Stimulated activated CD4-positive, alpha-beta T cell treated with anti-CD3 and anti-CD28 coated beads, TNF-alpha, amount 100 ng/mL, for 4 hours (primary cell): ENCODE measurements around the gene SDSL.

Source experiments
- DNase-seq, 3 experiments: peaks; one replicate each; pipeline ENCODE4 v3.0.0-alpha.2; 2020; ENCODE audit warnings: low read depth in 3 of 3

SDSL gene

DNA sequence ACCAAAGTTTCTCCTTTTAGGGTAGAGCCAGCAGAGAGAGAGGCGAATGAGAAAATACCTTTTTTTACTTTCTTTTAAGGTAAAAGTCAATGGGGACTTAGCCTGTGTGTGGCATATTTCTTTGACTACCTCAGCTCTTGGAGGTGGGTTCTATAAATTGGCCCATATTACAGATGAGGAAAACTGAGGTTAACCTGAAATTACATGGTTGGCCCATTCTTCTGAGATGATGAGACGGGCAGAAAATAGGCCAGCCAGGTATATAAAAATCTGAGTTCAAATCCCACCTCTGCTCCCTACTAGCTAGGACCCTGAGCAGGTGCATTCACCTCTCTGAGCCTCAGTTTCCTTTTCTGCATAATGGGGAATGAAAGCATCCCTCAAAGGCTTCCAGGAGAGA lies 27.1 kb downstream of the SDSL start:
- no peak for DNase-seq

DNA sequence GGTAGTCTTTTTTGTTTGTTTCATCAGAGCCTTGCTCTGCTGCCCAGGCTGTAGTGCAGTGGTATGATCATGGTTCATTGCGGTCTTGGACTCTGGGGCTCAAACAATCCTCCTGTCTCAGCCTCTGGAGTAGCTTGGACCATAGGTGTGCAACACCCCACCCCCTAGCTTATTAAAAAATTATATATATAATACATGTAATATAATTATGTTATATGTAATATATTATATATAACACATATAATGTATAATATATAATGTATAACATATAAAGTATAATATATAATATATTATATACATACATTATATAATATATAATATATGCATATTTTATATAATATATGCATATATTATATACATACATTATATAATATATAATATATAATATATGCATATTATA lies 27.7 kb downstream of the SDSL start:
- DNase-seq: no peak

DNA sequence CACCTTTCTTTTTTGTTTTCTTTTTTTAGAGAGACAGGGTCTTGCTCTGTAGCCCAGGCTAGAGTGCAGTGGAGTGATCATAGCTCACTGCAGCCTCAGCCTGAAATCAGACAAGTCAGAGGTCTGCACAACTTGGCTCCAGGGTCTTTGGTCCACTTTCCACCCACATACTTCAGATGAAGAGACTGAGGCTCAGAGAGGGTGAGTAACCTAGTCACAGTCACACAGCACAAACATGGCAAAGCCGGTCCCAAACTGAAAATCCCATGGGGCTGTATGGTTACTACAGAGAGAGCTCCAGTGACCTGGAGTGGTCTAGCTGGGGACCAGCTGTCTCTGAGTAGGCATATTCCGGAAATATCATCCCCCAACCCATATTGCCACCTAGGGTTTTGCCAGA lies 30.3 kb downstream of the SDSL start:
- DNase-seq: no peak

DNA sequence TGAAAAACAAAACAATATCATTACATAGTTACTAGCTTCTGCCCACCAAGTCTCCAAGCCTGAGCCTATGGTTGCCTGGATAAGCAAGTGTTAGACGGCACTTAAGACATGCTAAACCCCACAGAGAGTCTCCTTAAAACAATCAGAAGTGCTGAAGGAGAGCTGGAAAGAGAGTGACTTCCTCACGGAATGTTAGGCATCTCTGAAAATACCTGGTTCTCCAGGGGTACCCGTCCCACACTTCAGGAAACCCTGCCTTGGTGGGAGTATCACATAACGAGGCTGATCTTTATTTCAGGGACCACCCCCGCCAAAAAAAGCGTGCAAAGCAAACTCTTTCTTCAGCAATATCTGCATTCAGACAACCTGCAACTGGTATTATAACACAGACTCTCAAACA lies 31.1 kb downstream of the SDSL start:
- DNase-seq: no peak

DNA sequence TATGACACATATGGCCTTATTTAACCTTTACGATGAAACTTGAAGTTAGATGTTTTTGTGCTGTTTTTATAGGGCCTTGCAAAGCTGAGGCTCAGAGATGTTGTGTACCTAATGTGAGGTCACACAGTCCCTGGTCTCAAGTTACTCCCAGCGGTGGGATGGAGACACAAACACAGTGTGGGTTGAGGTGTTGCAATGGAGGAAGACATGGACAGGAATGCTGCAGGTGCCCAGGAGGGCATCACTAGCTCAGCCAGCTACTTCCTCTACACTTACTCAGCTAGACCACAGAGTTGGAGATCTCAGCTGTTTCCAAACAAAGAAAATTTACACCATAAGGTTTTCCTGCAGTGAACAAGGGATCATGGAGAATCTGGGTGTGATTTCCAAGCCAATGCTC lies 34.0 kb downstream of the SDSL start:
- no peak for DNase-seq

DNA sequence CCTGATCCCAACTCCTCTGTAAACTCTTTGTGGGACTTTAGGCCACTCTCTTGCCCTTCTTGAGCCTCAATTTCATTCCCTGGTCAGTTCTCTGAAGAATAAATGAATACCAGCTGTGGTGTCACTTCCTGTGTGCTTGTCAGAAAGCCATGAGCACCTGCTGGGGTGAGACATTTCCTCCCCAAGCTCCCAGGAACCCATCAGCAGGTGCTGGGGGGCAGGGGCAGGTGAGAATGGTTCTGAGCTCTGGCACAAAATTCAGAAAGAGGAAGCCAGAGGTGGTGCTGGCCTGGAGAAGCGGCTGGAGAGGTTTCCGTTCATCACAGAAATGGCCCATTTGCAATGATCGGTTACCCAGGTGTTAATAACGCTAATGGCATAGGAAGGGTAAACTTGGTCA lies 34.6 kb downstream of the SDSL start:
- no peak for DNase-seq

DNA sequence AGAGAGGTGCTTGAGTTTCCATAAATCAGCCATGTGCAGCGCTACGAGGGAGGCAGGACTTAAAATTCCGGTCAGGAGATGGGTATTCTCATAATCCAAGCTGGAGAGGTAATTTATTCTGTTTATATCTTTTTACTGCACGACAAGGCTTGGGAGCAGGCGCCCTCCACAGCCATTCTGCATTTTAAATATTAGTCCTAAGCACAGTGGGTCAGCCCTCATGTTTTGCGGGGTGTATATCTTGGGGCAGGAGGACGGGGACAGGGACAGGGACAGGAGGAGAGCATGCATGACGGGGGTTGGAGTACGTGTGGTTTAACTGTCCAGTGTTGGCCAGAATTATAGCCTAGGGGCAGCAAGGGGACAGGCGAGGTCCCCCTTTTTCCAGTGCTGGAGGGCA lies 35.0 kb downstream of the SDSL start:
- no peak for DNase-seq

DNA sequence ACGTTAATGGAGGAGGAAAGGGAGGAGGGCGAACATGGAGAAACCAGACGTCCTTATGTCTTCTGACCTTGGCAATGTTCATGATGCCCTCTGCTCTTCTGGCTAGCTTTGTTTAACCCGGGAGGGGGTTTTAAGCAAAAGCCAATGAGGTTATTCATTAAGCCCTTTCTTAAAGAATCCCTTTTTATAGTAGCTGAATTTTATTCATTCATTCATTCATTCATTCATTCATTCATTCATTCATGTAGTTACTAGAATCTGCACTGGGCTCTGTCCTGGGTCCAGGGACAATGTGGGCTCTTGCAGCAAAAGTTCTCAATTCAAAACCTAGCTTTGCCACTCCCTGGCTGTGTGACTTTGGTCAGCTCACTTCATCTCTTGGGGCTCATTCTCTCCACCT lies 35.5 kb downstream of the SDSL start:
- no peak for DNase-seq

DNA sequence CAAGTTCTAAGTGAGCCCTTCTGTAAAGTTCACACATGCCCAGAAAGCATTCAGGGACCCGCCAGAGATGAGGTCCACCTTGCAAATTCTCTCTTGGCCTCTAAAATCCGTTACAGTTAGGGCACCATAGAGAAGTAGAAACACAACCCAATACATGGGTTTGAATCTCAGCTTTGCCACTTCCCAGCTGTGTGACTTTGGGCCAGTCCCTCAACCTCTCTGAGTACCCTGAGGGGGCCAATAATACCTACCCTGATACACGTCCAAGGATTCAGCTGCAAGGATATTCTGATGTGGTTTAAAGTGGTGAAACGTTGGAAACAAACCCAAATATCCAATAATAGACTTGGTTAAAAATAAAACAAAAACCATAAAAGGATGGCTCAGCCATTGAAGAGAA lies 37.8 kb downstream of the SDSL start:
- no peak for DNase-seq

DNA sequence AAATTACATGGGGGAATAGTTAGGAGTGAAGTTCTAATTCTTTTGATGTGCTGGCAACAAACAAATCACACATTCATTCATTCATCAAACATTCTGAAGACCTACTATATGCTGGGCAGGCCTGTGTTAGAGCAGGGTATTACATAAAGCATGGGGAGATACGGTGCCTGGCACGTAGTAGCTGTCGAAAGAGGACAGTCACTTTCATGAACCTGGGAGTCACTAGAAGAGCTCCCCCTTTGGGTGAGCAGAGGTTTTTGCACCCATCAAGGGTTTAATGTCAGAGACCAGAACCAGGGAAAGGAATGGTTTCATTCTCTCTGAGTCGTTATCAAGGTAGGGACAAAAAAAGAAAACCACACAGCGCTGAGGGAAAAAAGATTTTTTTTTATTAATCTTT lies 39.5 kb downstream of the SDSL start:
- DNase-seq: no peak

DNA sequence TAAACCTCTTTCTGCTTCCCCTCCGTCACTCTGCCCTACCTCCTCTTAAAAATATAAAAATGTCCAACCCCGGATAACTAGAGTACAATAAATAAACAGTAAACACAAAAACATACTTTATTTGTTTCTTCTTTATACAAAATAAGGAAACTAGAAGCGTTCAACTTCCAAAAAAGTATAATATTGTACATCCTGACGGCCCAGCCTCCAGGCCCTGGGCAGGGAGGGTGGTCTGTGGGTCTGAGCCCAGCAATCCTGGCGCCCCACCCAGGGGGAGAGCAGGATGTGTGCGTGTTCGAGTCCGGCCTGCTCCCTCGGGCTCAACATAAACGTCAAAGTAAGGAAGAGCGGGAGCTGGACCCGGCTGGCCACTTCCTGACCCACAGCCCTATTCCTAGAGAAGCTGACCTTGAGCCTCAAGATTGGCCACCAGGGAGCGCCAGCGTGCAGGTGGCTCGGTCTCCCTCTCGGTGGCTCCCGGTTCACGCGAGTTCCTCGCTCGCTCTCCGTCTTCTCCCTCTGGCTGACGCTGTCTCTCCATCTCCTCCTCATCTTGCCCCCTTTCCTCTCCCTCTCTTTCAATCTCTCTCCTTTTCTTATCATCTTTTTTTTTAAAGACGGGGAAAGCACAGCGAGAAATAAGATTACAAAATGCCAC lies 40.1 kb downstream of the SDSL start:
- DNase-seq: peak; percentile 37 to 54 (median 48)

DNA sequence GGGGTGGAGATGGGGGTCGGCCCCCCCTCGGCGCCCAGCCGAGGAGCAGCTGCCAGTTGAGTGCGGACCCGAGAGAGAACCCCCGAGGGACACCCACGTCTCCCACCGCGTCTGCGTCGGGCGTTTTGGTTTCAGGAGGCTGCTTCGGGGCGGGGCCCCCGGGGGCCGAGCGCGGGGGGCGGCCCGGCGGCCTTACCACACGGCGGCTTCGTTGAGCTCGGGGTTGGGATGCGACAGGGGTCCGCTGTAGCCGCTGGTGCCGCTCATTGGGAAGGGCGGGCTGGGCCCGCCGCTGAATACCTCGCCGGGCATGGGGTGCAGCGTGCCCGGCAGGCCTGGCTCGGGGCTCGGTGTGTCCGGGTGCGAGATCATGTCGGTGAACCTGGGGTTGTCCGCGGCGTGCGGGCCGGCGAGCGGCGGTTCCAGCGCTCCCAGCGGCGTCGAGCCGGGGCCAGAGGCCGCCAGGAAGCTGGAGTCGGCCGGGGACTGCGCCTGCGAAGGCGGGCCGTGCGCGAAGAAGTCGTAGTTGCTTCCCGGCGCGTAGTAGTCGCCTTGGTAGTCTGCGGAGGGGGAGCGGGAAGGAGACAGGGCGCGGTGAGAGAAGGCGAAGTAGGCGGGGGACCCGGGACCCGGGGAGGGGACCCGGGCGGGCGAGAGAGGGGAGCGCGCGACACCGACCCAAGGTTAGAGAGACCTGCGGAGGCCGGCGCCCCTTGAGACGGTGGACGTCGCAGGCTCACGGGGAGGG lies 41.0 kb downstream of the SDSL start:
- no peak for DNase-seq

DNA sequence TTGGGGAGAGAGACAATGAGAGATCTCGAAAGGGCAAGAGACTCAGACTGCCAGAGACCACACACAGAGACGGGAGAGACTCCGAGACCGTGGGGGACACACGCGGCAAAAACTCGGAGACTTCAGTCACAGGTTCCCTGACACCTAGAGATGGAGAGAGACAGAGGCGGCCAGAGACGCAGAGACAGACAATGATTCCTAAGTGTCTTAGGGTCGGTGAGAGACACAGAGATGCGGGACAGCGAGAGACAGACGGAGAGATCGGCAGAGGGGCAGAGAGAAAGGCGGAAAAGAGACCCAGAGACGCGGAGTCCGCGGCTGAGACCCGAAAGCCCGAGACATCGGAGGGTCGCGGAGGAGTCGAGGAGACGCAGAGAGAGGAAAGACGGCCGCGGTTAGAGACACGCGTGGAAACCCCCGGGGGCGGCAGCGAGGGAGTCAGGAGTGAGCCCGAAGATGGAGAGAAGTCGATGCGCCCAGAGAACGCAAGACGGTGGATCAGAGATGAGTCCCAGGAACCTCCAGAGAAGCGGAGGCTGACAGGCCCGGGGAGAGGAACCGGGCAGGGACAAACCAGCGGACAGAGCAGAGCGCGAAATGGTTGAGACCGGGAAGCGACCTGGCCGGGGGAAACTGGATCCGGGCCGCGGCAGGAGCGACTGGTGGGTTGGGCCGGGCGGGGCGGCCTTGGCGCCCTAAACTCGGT lies 41.7 kb downstream of the SDSL start:
- DNase-seq: no peak

DNA sequence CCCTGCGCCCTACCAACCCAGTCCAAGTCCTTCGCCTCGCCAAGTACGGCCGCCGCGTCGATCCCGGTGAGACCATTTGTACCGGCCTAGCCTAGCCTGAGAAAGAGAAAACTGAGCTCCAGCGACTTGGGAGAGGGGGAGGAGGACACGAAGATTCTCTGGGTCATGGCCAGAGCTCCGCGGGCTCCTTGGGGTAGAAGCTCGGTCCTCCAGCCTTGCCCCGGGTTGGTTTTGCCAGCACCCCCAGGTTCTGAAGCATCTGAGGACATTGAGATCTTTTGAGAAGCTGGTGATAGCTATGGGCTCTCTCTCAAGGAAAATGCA lies 42.2 kb downstream of the SDSL start:
- no peak for DNase-seq

DNA sequence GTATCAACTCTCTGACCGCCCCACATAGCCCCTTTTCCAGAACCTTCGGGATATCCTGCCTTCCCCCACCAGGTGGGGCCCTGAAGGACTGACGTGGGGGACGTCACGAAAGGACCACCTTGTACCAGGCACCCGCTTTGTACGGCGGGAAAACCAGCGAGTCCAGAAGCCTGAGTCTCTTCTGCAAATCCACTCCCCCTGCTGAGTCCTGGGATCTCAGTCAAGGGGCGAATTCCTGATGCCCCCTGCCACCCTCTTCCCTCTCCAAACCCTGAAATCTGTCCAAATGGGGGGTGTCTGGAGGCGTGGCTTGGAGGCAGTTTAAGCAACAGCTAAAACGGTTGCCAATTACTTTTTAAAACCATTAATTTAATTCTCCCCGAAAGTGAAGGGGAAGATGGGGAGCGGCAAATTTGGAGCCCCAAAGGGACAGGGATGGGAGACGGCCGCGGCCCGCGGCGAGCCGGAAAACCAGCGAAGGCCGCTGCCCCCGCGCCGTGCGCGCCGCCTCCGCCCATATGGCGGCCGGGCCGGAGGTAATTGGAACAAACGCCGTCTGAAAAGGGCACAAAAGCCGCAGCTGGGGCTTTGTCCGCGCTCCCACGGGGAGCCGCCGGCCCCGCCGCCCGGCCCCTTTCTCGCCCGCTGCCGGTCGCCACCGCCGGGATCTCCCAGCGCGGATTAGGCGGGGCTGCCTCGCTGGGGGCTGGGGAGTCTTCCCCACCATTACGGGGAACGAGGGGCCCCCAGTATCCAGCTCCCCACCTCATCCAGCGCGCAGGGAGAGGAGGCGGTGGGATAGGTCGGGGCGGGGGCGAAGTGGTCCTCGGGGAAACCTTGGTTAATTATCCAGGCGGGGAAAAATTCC lies 42.9 kb downstream of the SDSL start:
- no peak for DNase-seq

DNA sequence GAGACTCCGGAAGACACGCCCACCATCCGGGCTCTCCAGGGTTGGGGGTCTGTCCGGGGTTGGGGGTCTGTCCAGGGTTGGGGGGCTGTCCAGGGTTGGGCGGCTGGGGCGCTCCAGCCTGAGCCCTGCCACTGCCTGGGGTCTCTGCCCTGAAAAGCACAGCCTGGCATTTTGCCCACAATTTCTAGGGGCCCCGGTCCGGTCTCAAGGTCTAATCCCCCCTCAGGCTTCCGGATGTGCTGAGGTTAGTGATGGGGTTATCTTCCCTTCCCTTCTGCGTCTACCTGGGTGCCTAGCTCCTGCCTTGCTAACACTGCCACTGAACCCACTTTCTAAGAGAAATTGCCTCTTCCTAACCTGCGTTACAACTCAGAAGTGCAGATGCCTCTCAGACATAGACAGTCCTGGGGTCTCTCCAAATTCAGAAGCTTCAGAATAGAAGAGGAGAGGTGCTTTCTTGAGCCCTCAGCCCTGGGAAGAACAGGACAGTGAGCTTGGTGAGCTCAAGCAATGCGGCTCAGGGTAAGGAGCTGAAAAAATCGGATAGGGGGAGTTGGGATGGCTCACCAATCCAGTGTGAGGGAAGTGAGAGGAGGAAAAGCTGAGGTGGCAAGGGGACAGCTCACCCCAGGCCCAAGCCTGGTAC lies 43.8 kb downstream of the SDSL start:
- DNase-seq: no peak

DNA sequence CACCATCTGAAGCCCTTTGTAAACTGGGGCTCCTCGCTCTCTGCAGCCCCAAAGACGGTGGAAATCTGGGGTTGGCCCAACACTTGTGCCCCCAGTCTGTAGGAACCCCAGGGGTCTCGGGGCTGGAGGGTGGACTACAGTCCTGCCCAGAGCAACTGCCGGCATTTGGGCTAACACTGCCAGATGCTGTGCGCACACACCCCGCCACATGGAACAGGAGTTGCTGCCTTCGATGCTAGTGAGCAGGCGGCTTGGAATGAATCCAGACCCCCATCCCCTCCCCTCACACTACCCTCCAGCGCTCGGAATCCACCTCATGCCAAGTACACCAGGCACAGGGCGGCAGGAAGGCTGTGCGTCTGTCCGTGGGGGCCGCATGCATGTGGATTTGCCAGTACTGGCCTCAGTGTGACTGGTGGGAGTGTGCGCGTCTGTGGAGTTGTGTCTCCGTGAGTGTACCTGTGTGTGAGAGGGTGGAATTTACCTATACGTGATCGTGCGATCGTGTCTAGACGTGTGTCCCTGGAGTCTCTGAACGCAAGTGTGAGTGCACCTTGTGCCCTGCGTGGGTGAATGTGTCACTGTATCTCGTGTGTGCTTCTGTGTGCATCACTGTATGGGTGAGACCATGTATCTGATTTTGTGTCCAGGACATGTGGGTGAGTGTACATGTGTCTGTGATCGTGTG lies 44.4 kb downstream of the SDSL start:
- DNase-seq: no peak

DNA sequence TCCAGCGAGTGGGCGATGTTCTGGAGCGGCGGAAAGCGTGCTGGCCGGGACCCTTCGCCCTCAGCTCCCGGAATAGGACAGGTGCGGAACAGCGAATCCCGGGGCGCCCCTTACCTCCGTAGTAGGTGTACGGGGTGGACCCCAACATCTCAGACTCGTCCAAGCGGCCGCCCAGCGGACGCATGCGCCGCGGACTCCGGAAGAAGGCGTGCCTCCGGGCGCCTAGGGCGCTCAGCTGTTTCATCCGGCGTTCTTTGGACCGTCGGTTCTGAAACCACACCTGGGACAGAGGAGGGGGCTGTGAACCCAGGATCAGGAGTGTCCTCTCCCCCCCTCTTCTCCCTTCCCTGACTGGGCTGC lies 44.9 kb downstream of the SDSL start:
- no peak for DNase-seq

DNA sequence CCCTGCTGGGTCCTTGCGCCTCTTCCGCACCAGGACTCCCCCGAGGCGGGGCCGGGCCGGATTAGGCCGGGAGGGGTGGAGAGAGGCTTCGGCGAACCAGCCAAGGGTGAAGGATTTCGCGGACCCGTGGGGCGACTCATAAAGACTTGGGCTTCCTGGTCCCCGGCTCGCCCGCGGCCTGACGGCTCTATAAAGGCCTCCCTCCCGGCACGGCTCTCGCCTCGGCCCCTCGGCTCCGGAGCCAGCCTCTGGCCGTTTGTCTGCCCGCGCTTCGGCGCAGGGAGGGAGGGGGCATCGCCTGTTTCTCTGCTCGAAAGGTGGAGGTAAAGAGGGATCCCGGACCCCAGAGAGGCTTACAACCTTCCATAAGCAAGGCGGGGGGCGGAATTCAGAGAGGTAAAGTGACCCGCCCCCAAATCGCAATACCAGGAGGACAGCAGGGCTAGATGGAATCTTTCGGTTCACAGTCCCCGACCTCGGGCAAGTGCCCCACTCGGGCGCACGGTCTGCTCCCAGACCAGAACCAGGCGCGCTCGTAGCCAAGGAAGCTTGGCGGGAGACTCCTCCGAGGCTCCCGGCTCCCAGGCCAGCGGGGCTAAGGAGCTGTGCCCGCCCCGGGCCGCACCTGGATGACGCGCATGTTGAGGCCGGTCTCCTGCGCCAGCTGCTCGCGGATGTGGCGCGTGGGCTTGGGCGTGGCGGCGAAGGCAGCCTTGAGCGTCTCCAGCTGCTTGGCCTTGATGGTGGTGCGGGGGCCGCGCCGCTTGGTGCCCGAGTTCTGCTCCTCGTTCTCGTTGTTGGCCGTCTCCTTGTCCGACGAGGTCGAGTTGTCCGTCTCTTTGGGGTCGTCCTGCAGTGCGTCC lies 45.6 kb downstream of the SDSL start:
- no peak for DNase-seq
